Measurements from ENCODE around the gene COL9A1. TPM values are rescaled to one million over a fixed set of nuclear protein-coding genes. Genes with fewer than 3 reads are reported as not detected.
A peak's percentile ranks its signal among the peaks of the same experiment; 100 is the strongest.
"Not testable (repeated sequence)": the region's sequence is repeated elsewhere in the genome, so short reads cannot be mapped to it uniquely, and the experiment has no call there.

The COL9A1 gene
- total RNA-seq, 2 donors from 2014 or later = 5.8 to 10.0 TPM

- Histone ChIP-seq H3K36me3 (ENCODE audit: control insufficient read depth, insufficient read depth, low read length) (no peaks in the 10 kb centered on the region), H3K9ac (ENCODE audit: extremely low read depth, low read length, poor library complexity, severe bottlenecking) (no peak overlapping the region), H3K27me3 (ENCODE audit: control insufficient read depth, insufficient read depth, low read length, poor library complexity, severe bottlenecking) (no peaks in the 10 kb centered on the region), H3K4me3 (ENCODE audit: low read length) (no peak overlapping the region), H3K27ac (ENCODE audit: low read depth, low read length) (no peak overlapping the region), H3K4me1 (ENCODE audit: control insufficient read depth, insufficient read depth, low read length) (peaks cover 3% of the 10 kb centered on the region), H3K9me3 (ENCODE audit: control insufficient read depth, low read length) (no peaks in the 10 kb centered on the region)
- Mint-ChIP-seq H3K9me3 (no peaks in the 10 kb centered on the region), H3K4me1 (peaks cover 5% of the 10 kb centered on the region), H3K27me3 (ENCODE audit: insufficient read depth) (no peaks in the 10 kb centered on the region), H3K36me3 (ENCODE audit: low read depth) (no peaks in the 10 kb centered on the region), H3K27ac (no peak overlapping the region), H3K4me3 (no peak overlapping the region)
- 24% methylated on average over 4 of the region's 4 CpGs; no CpG with 5 or more reads in 1 of the 2 experiments for WGBS, 2 experiments (ENCODE audit: insufficient coverage in 1 of 2, insufficient read length in 1 of 2)
- peak; percentile 85 for TF ChIP-seq CTCF (conservative IDR thresholded peaks at IDR 0.05)
- DNase-seq = no peak
These were observed 7.3 kb upstream of the COL9A1 start for GRCh38 chr6:70310063-70310694.

GRCh38 chr6:70309243-70309642 lies 6.4 kb upstream of the COL9A1 start:
- H3K4me1 ChIP-seq (ENCODE audit: control insufficient read depth, insufficient read depth, low read length) = peaks cover 3% of the 10 kb centered on the region
- Mint-ChIP-seq H3K9me3 (no peaks in the 10 kb centered on the region), H3K36me3 (ENCODE audit: low read depth) (no peaks in the 10 kb centered on the region), H3K4me1 (peaks cover 5% of the 10 kb centered on the region), H3K27me3 (ENCODE audit: insufficient read depth) (no peaks in the 10 kb centered on the region), H3K4me3 (no peak overlapping the region), H3K27ac (no peak overlapping the region)
- no peak overlapping the region for H3K27ac ChIP-seq (ENCODE audit: low read depth, low read length)
- no peaks in the 10 kb centered on the region for H3K27me3 ChIP-seq (ENCODE audit: control insufficient read depth, insufficient read depth, low read length, poor library complexity, severe bottlenecking)
- no peak for DNase-seq
- H3K9ac ChIP-seq (ENCODE audit: extremely low read depth, low read length, poor library complexity, severe bottlenecking) = no peak overlapping the region
- no peak for TF ChIP-seq CTCF (conservative IDR thresholded peaks at IDR 0.05)
- H3K4me3 ChIP-seq (ENCODE audit: low read length) = no peak overlapping the region
- no peaks in the 10 kb centered on the region for H3K36me3 ChIP-seq (ENCODE audit: control insufficient read depth, insufficient read depth, low read length)
- H3K9me3 ChIP-seq (ENCODE audit: control insufficient read depth, low read length) = no peaks in the 10 kb centered on the region
- WGBS, 2 experiments (ENCODE audit: insufficient coverage in 1 of 2, insufficient read length in 1 of 2) = 63 to 69% methylated on average over 2 of the region's 2 CpGs

GRCh38 chr6:70308142-70308541 lies 5.3 kb upstream of the COL9A1 start:
- H3K27ac Mint-ChIP-seq; H3K36me3 ChIP-seq (ENCODE audit: control insufficient read depth, insufficient read depth, low read length); H3K4me1 ChIP-seq (ENCODE audit: control insufficient read depth, insufficient read depth, low read length); H3K27me3 ChIP-seq (ENCODE audit: control insufficient read depth, insufficient read depth, low read length, poor library complexity, severe bottlenecking); H3K27ac ChIP-seq (ENCODE audit: low read depth, low read length); DNase-seq; H3K4me3 ChIP-seq (ENCODE audit: low read length); H3K4me3 Mint-ChIP-seq; H3K9me3 ChIP-seq (ENCODE audit: control insufficient read depth, low read length); H3K27me3 Mint-ChIP-seq (ENCODE audit: insufficient read depth); H3K4me1 Mint-ChIP-seq; H3K36me3 Mint-ChIP-seq (ENCODE audit: low read depth); H3K9ac ChIP-seq (ENCODE audit: extremely low read depth, low read length, poor library complexity, severe bottlenecking); H3K9me3 Mint-ChIP-seq: not testable (repeated sequence)
- peak; percentile 62 for TF ChIP-seq CTCF (conservative IDR thresholded peaks at IDR 0.05)

Measured in endodermal cell (in vitro differentiated cells).